ENCODE data around the gene NAV2.

- TF ChIP-seq POLR2AphosphoS5 (IDR thresholded peaks at IDR 0.05) (no peak), CTCF (IDR thresholded peaks at IDR 0.05) (no peak), POLR2A (IDR thresholded peaks at IDR 0.05) (no peak)
Measured at GRCh38 chr11:20125927-20126326, 413.3 kb downstream of the NAV2 start.
